ENCODE results near the gene C2orf92.

The C2orf92 gene

GRCh38 chr2:97713296-97714083 lies 44.0 kb downstream of the C2orf92 start, which contains the start of gene ZAP70:
Gene ZAP70, plus strand, starts transcription at chr2:97713576. Its CDS starts 10,461 bp downstream, at chr2:97724037.
- TF ChIP-seq POLR2AphosphoS5 (IDR thresholded peaks at IDR 0.05; ENCODE audit: low read depth, low read length) (no peak), FOXP2 (optimal IDR thresholded peaks at IDR 0.05; ENCODE audit: borderline replicate concordance, extremely low read depth, extremely low read length, insufficient read depth) (peak; percentile 27)

- TF ChIP-seq POLR2AphosphoS5 (IDR thresholded peaks at IDR 0.05; ENCODE audit: low read depth, low read length) (no peak), FOXP2 (optimal IDR thresholded peaks at IDR 0.05; ENCODE audit: borderline replicate concordance, extremely low read depth, extremely low read length, insufficient read depth) (no peak)
Measured at GRCh38 chr2:97714084-97714949, 44.8 kb downstream of the C2orf92 start.

- TF ChIP-seq TAF1 (IDR thresholded peaks at IDR 0.05; ENCODE audit: borderline replicate concordance, insufficient read depth, low read length): no peak
- no peak for TF ChIP-seq FOXP2 (optimal IDR thresholded peaks at IDR 0.05; ENCODE audit: borderline replicate concordance, extremely low read depth, extremely low read length, insufficient read depth)
- no peak for TF ChIP-seq POLR2AphosphoS5 (IDR thresholded peaks at IDR 0.05; ENCODE audit: low read depth, low read length)
- TF ChIP-seq REST (IDR thresholded peaks at IDR 0.05; ENCODE audit: insufficient read depth in 1 of 2, low read depth in 2 of 2, low read length in 2 of 2): no peak
- TF ChIP-seq SIN3A (IDR thresholded peaks at IDR 0.05; ENCODE audit: borderline replicate concordance, insufficient read depth, low read length): no peak
Measured at GRCh38 chr2:97714950-97715652, 45.6 kb downstream of the C2orf92 start.

GRCh38 chr2:97715951-97716694 lies 46.6 kb downstream of the C2orf92 start:
- TF ChIP-seq TAF1 (IDR thresholded peaks at IDR 0.05; ENCODE audit: borderline replicate concordance, insufficient read depth, low read length) (no peak), REST (IDR thresholded peaks at IDR 0.05; ENCODE audit: insufficient read depth in 1 of 2, low read depth in 2 of 2, low read length in 2 of 2) (no peak), FOXP2 (optimal IDR thresholded peaks at IDR 0.05; ENCODE audit: borderline replicate concordance, extremely low read depth, extremely low read length, insufficient read depth) (no peak)

- TF ChIP-seq REST (IDR thresholded peaks at IDR 0.05; ENCODE audit: insufficient read depth in 1 of 2, low read depth in 2 of 2, low read length in 2 of 2) (no peak), FOXP2 (optimal IDR thresholded peaks at IDR 0.05; ENCODE audit: borderline replicate concordance, extremely low read depth, extremely low read length, insufficient read depth) (no peak), TAF1 (IDR thresholded peaks at IDR 0.05; ENCODE audit: borderline replicate concordance, insufficient read depth, low read length) (no peak), POLR2AphosphoS5 (IDR thresholded peaks at IDR 0.05; ENCODE audit: low read depth, low read length) (no peak), SIN3A (IDR thresholded peaks at IDR 0.05; ENCODE audit: borderline replicate concordance, insufficient read depth, low read length) (no peak)
Measured at GRCh38 chr2:97716695-97717612, 47.4 kb downstream of the C2orf92 start.

Measured in PFSK-1 (cell line).